ENCODE measurements around the gene F10. TPM values are rescaled to one million over a fixed set of nuclear protein-coding genes. Genes with fewer than 3 reads are reported as not detected.

F10 gene
- total and polyA plus RNA-seq, 2 experiments from 2014 or later, result 143 to 148 TPM

- H3K4me1 ChIP-seq (ENCODE audit: insufficient read depth), result peaks cover 16% of the 10 kb centered on the region
- no peaks in the 10 kb centered on the region for H4K20me1 ChIP-seq (ENCODE audit: insufficient read depth, poor library complexity, severe bottlenecking)
- no peak overlapping the region for H3K4me3 ChIP-seq
- H3K4me2 ChIP-seq, result no peak overlapping the region
- no peak overlapping the region for H2AFZ ChIP-seq
- WGBS (ENCODE audit: low lambda C conversion rate, missing lambda C conversion rate), result 98% methylated on average over 3 of the region's 3 CpGs
- H3K79me2 ChIP-seq, result no peaks in the 10 kb centered on the region
- no peaks in the 10 kb centered on the region for H3K9me3 ChIP-seq (ENCODE audit: low read depth)
- H3K36me3 ChIP-seq (replicated peaks; ENCODE audit: insufficient read depth, low read depth), result no peaks in the 10 kb centered on the region
- no peak for DNase-seq (ENCODE audit: low spot score)
- H3K9me2 ChIP-seq (replicated peaks; ENCODE audit: insufficient read depth), result no peaks in the 10 kb centered on the region
- no peak overlapping the region for H3K27ac ChIP-seq
- no peak for TF ChIP-seq CTCF (IDR thresholded peaks at IDR 0.05; ENCODE audit: poor library complexity)
- TF ChIP-seq EZH2 (IDR thresholded peaks at IDR 0.05; ENCODE audit: borderline replicate concordance), result no peak
- TF ChIP-seq EZH2phosphoT487 (IDR thresholded peaks at IDR 0.05; ENCODE audit: low read depth, severe bottlenecking, unreplicated experiment), result no peak
- peaks cover 9% of the 10 kb centered on the region for H3K27me3 ChIP-seq
Observed at GRCh38 chr13:113167575-113167974, 45.0 kb downstream of the F10 start.

- WGBS (ENCODE audit: low lambda C conversion rate, missing lambda C conversion rate), result 88% methylated on average over 7 of the region's 7 CpGs
- Histone ChIP-seq H3K4me2 (no peak overlapping the region), H3K9me2 (replicated peaks; ENCODE audit: insufficient read depth) (no peaks in the 10 kb centered on the region), H3K36me3 (replicated peaks; ENCODE audit: insufficient read depth, low read depth) (no peaks in the 10 kb centered on the region), H2AFZ (no peak overlapping the region), H4K20me1 (ENCODE audit: insufficient read depth, poor library complexity, severe bottlenecking) (no peaks in the 10 kb centered on the region), H3K27me3 (peaks cover 6% of the 10 kb centered on the region), H3K4me3 (no peak overlapping the region), H3K27ac (no peak overlapping the region), H3K9me3 (ENCODE audit: low read depth) (no peaks in the 10 kb centered on the region), H3K4me1 (ENCODE audit: insufficient read depth) (peaks cover 16% of the 10 kb centered on the region), H3K79me2 (no peaks in the 10 kb centered on the region)
- DNase-seq (ENCODE audit: low spot score), result no peak
- TF ChIP-seq EZH2phosphoT487 (IDR thresholded peaks at IDR 0.05; ENCODE audit: low read depth, severe bottlenecking, unreplicated experiment), result no peak
- TF ChIP-seq EZH2 (IDR thresholded peaks at IDR 0.05; ENCODE audit: borderline replicate concordance), result no peak
- TF ChIP-seq CTCF (IDR thresholded peaks at IDR 0.05; ENCODE audit: poor library complexity), result no peak
Observed at GRCh38 chr13:113168211-113168610, 45.6 kb downstream of the F10 start.

- DNase-seq (ENCODE audit: low spot score), result no peak
- Histone ChIP-seq H2AFZ (no peak overlapping the region), H3K4me1 (ENCODE audit: insufficient read depth) (peaks cover 16% of the 10 kb centered on the region), H3K27ac (peak overlapping the region; percentile 56), H3K4me3 (no peak overlapping the region), H3K9me3 (ENCODE audit: low read depth) (no peaks in the 10 kb centered on the region), H3K27me3 (no peaks in the 10 kb centered on the region), H3K9me2 (replicated peaks; ENCODE audit: insufficient read depth) (no peaks in the 10 kb centered on the region), H4K20me1 (ENCODE audit: insufficient read depth, poor library complexity, severe bottlenecking) (no peaks in the 10 kb centered on the region), H3K79me2 (no peaks in the 10 kb centered on the region), H3K4me2 (peak overlapping the region; percentile 61), H3K36me3 (replicated peaks; ENCODE audit: insufficient read depth, low read depth) (no peaks in the 10 kb centered on the region)
- TF ChIP-seq EZH2phosphoT487 (IDR thresholded peaks at IDR 0.05; ENCODE audit: low read depth, severe bottlenecking, unreplicated experiment), result no peak
- no peak for TF ChIP-seq EZH2 (IDR thresholded peaks at IDR 0.05; ENCODE audit: borderline replicate concordance)
- no peak for TF ChIP-seq CTCF (IDR thresholded peaks at IDR 0.05; ENCODE audit: poor library complexity)
- 74% methylated on average over 13 of the region's 13 CpGs for WGBS (ENCODE audit: low lambda C conversion rate, missing lambda C conversion rate)
Observed at GRCh38 chr13:113169277-113170272, 47.0 kb downstream of the F10 start.
